ENCODE results near the gene KATNAL2.
A peak's percentile ranks its signal among the peaks of the same experiment; 100 is the strongest.

Gene KATNAL2

DNA sequence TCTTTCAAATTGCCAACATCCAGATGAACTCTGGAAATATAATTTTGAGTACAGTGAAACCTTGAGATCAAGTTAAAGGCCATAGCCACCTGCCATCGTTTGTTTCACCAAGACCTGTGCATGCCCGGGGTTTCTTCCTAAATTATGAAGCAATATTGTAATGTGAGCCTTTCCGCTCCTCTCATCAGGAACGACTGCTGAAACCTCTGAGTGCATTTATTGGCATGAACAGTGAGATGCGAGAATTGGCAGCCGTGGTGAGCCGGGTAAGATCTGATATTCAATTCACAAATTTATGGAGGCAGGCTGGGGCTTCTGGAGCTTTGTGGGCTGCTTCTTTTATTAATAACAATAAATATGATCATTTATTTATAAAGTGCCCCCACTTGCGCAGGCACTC is 145.7 kb downstream of the KATNAL2 start:
- Histone ChIP-seq H3K79me1 (ENCODE audit: low read depth, low read length) (no peaks in the 10 kb centered on the region), H3K4me2 (ENCODE audit: insufficient read depth, low read length, poor library complexity, severe bottlenecking) (no peak overlapping the region), H3K4me3 (ENCODE audit: low read length in 2 of 2) (no peak overlapping the region), H2AK5ac (ENCODE audit: low read depth, low read length) (no peak overlapping the region), H3K4me1 (ENCODE audit: control insufficient read depth in 2 of 2, insufficient read depth in 1 of 2, low read depth in 1 of 2, low read length in 2 of 2) (no peaks in the 10 kb centered on the region), H4K8ac (ENCODE audit: low read depth, low read length) (no peak overlapping the region), H3K36me3 (replicated peaks in 1 of 2; ENCODE audit: control insufficient read depth in 2 of 2, insufficient read depth in 2 of 2, low read length in 2 of 2) (no peaks in the 10 kb centered on the region), H2BK120ac (ENCODE audit: low read depth, low read length) (no peak overlapping the region), H3K27me3 (ENCODE audit: control insufficient read depth in 3 of 3, insufficient read depth in 3 of 3, low read depth in 1 of 3, low read length in 3 of 3) (peaks cover 0 to 15% (median 0%) of the 10 kb centered on the region in 3 experiments), H3K14ac (ENCODE audit: low read length) (no peak overlapping the region), H2BK5ac (ENCODE audit: low read length) (no peak overlapping the region), H3K23ac (ENCODE audit: low read depth, low read length, poor library complexity) (no peak overlapping the region), H3K9ac (ENCODE audit: low read depth, low read length, poor library complexity) (no peak overlapping the region), H3K4ac (ENCODE audit: low read length) (no peak overlapping the region), H3K9me3 (replicated peaks in 1 of 2; ENCODE audit: control insufficient read depth in 2 of 2, insufficient read depth in 1 of 2, low read depth in 1 of 2, low read length in 2 of 2) (no peaks in the 10 kb centered on the region), H2BK12ac (ENCODE audit: low read length) (no peak overlapping the region), H3K27ac (replicated peaks; ENCODE audit: low read length) (no peak overlapping the region), H2BK15ac (ENCODE audit: low read length) (no peak overlapping the region), H4K91ac (ENCODE audit: low read depth, low read length, poor library complexity) (no peak overlapping the region), H2AFZ (ENCODE audit: low read length) (no peak overlapping the region), H3K18ac (ENCODE audit: low read length) (no peak overlapping the region)
- no CpG with 5 or more reads among the region's 8 CpGs for WGBS, 2 donors (ENCODE audit: extremely low coverage in 2 of 2, insufficient read length in 2 of 2, insufficient replicate concordance in 1 of 2)
- DNase-seq (ENCODE audit: low spot score) = no peak

DNA sequence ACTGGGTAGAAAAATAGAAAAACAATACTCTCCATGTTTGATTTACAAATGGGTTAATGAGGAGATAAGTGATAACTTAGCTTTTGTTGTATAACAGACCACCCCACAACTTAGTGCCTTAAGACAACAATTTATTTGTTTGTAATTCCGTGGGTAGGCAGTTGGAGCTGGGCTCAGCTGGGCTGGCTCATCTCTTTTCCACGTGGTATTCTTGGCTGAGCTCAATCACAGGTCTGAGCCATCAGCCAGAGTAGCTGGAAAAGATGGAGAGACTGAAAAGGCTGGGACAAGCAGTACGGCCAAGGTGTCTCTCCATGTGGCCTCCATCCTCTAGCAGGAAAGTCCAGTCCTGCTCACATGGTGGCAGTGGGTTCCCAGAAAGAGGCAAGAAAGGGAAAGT is 150.2 kb downstream of the KATNAL2 start:
- H2BK120ac ChIP-seq (ENCODE audit: low read depth, low read length) = no peak overlapping the region
- no peak for DNase-seq (ENCODE audit: low spot score)
- H3K14ac ChIP-seq (ENCODE audit: low read length) = no peak overlapping the region
- no peak overlapping the region for H2BK5ac ChIP-seq (ENCODE audit: low read length)
- no peak overlapping the region for H3K23ac ChIP-seq (ENCODE audit: low read depth, low read length, poor library complexity)
- no peaks in the 10 kb centered on the region for H3K9me3 ChIP-seq (replicated peaks in 1 of 2; ENCODE audit: control insufficient read depth in 2 of 2, insufficient read depth in 1 of 2, low read depth in 1 of 2, low read length in 2 of 2)
- no peak overlapping the region for H2AK5ac ChIP-seq (ENCODE audit: low read depth, low read length)
- no peak overlapping the region for H3K27ac ChIP-seq (replicated peaks; ENCODE audit: low read length)
- no peak overlapping the region for H3K4me3 ChIP-seq (ENCODE audit: low read length in 2 of 2)
- H2AFZ ChIP-seq (ENCODE audit: low read length) = no peak overlapping the region
- H2BK15ac ChIP-seq (ENCODE audit: low read length) = no peak overlapping the region
- no peak overlapping the region for H3K4ac ChIP-seq (ENCODE audit: low read length)
- peaks cover 0 to 51% (median 0%) of the 10 kb centered on the region in 3 experiments for H3K27me3 ChIP-seq (ENCODE audit: control insufficient read depth in 3 of 3, insufficient read depth in 3 of 3, low read depth in 1 of 3, low read length in 3 of 3)
- no peaks in the 10 kb centered on the region for H3K4me1 ChIP-seq (ENCODE audit: control insufficient read depth in 2 of 2, insufficient read depth in 1 of 2, low read depth in 1 of 2, low read length in 2 of 2)
- H3K4me2 ChIP-seq (ENCODE audit: insufficient read depth, low read length, poor library complexity, severe bottlenecking) = no peak overlapping the region
- no peak overlapping the region for H3K18ac ChIP-seq (ENCODE audit: low read length)
- H3K9ac ChIP-seq (ENCODE audit: low read depth, low read length, poor library complexity) = no peak overlapping the region
- H4K8ac ChIP-seq (ENCODE audit: low read depth, low read length) = no peak overlapping the region
- no CpG with 5 or more reads among the region's 3 CpGs for WGBS, 2 donors (ENCODE audit: extremely low coverage in 2 of 2, insufficient read length in 2 of 2, insufficient replicate concordance in 1 of 2)
- H4K91ac ChIP-seq (ENCODE audit: low read depth, low read length, poor library complexity) = no peak overlapping the region
- H3K79me1 ChIP-seq (ENCODE audit: low read depth, low read length) = no peaks in the 10 kb centered on the region
- no peak overlapping the region for H2BK12ac ChIP-seq (ENCODE audit: low read length)
- H3K36me3 ChIP-seq (replicated peaks in 1 of 2; ENCODE audit: control insufficient read depth in 2 of 2, insufficient read depth in 2 of 2, low read length in 2 of 2) = no peaks in the 10 kb centered on the region

DNA sequence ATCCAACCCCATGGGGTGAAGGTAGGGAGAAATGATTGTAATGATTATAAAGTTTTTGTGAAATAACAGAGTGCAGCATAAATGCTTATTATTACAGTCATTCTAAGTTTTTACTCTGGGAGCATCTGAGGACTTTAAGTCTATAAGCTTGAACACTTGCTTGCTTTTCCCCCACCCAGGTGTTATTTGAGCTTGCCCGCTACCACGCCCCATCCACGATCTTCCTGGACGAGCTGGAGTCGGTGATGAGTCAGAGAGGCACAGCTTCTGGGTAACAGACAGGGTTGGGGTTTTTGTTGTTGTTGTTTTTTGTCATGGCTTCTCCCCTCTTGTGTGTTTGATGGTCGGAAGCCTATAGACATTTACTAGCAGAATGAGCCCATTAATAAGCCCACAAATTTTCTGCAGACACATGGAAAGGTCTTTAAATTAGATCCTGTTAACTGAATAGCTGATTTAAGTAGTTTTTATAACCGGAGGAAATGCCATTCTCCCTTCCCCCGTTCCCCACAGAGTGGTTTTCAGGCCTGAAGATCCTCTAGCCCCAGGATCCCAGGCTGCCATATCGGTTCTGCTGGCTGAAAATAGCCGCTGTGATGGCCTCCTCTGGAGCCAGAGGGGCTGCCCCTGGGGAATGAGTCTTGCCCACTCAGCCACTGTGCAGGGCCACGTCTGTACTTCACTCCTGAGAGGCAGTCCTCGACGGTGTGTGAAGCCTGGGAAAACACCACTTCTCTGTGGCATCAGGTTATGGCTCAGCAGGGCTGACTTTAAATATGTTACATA is 157.9 kb downstream of the KATNAL2 start:
- Histone ChIP-seq H3K18ac (ENCODE audit: low read length) (peak overlapping the region; percentile 76), H3K9ac (ENCODE audit: low read depth, low read length, poor library complexity) (no peak overlapping the region), H3K27ac (replicated peaks; ENCODE audit: low read length) (no peak overlapping the region), H3K4ac (ENCODE audit: low read length) (no peak overlapping the region), H4K8ac (ENCODE audit: low read depth, low read length) (no peak overlapping the region), H3K23ac (ENCODE audit: low read depth, low read length, poor library complexity) (no peak overlapping the region), H4K91ac (ENCODE audit: low read depth, low read length, poor library complexity) (no peak overlapping the region), H3K27me3 (ENCODE audit: control insufficient read depth in 3 of 3, insufficient read depth in 3 of 3, low read depth in 1 of 3, low read length in 3 of 3) (peaks cover 0 to 80% (median 0%) of the 10 kb centered on the region in 3 experiments), H3K79me1 (ENCODE audit: low read depth, low read length) (no peaks in the 10 kb centered on the region), H2AK5ac (ENCODE audit: low read depth, low read length) (no peak overlapping the region), H2AFZ (ENCODE audit: low read length) (no peak overlapping the region), H3K9me3 (replicated peaks in 1 of 2; ENCODE audit: control insufficient read depth in 2 of 2, insufficient read depth in 1 of 2, low read depth in 1 of 2, low read length in 2 of 2) (no peaks in the 10 kb centered on the region), H3K4me2 (ENCODE audit: insufficient read depth, low read length, poor library complexity, severe bottlenecking) (no peak overlapping the region), H3K4me1 (ENCODE audit: control insufficient read depth in 2 of 2, insufficient read depth in 1 of 2, low read depth in 1 of 2, low read length in 2 of 2) (peaks cover 8 to 12% of the 10 kb centered on the region in 2 donors), H2BK5ac (ENCODE audit: low read length) (no peak overlapping the region), H3K4me3 (ENCODE audit: low read length in 2 of 2) (no peak overlapping the region), H3K36me3 (replicated peaks in 1 of 2; ENCODE audit: control insufficient read depth in 2 of 2, insufficient read depth in 2 of 2, low read length in 2 of 2) (no peaks in the 10 kb centered on the region), H2BK12ac (ENCODE audit: low read length) (no peak overlapping the region), H2BK15ac (ENCODE audit: low read length) (no peak overlapping the region), H3K14ac (ENCODE audit: low read length) (no peak overlapping the region), H2BK120ac (ENCODE audit: low read depth, low read length) (no peak overlapping the region)
- WGBS, 2 donors (ENCODE audit: extremely low coverage in 2 of 2, insufficient read length in 2 of 2, insufficient replicate concordance in 1 of 2) = no CpG with 5 or more reads among the region's 13 CpGs
- DNase-seq (ENCODE audit: low spot score) = no peak

- Histone ChIP-seq H3K18ac (ENCODE audit: low read length) (no peak overlapping the region), H3K9me3 (replicated peaks in 1 of 2; ENCODE audit: control insufficient read depth in 2 of 2, insufficient read depth in 1 of 2, low read depth in 1 of 2, low read length in 2 of 2) (no peaks in the 10 kb centered on the region), H2BK5ac (ENCODE audit: low read length) (no peak overlapping the region), H3K23ac (ENCODE audit: low read depth, low read length, poor library complexity) (no peak overlapping the region), H2BK15ac (ENCODE audit: low read length) (no peak overlapping the region), H3K27me3 (ENCODE audit: control insufficient read depth in 3 of 3, insufficient read depth in 3 of 3, low read depth in 1 of 3, low read length in 3 of 3) (peaks cover 0 to 84% (median 0%) of the 10 kb centered on the region in 3 experiments), H2AFZ (ENCODE audit: low read length) (no peak overlapping the region), H3K4ac (ENCODE audit: low read length) (no peak overlapping the region), H3K36me3 (replicated peaks in 1 of 2; ENCODE audit: control insufficient read depth in 2 of 2, insufficient read depth in 2 of 2, low read length in 2 of 2) (peaks cover 0 to 2% of the 10 kb centered on the region in 2 donors), H3K9ac (ENCODE audit: low read depth, low read length, poor library complexity) (no peak overlapping the region), H3K27ac (replicated peaks; ENCODE audit: low read length) (no peak overlapping the region), H2AK5ac (ENCODE audit: low read depth, low read length) (no peak overlapping the region), H3K79me1 (ENCODE audit: low read depth, low read length) (no peaks in the 10 kb centered on the region), H3K14ac (ENCODE audit: low read length) (no peak overlapping the region), H3K4me2 (ENCODE audit: insufficient read depth, low read length, poor library complexity, severe bottlenecking) (no peak overlapping the region), H2BK120ac (ENCODE audit: low read depth, low read length) (no peak overlapping the region), H4K91ac (ENCODE audit: low read depth, low read length, poor library complexity) (no peak overlapping the region), H3K4me3 (ENCODE audit: low read length in 2 of 2) (no peak overlapping the region), H3K4me1 (ENCODE audit: control insufficient read depth in 2 of 2, insufficient read depth in 1 of 2, low read depth in 1 of 2, low read length in 2 of 2) (peaks cover 8 to 12% of the 10 kb centered on the region in 2 donors), H2BK12ac (ENCODE audit: low read length) (no peak overlapping the region), H4K8ac (ENCODE audit: low read depth, low read length) (no peak overlapping the region)
- DNase-seq (ENCODE audit: low spot score) = no peak
- WGBS, 2 donors (ENCODE audit: extremely low coverage in 2 of 2, insufficient read length in 2 of 2, insufficient replicate concordance in 1 of 2) = no CpG with 5 or more reads among the region's 7 CpGs
Measured at GRCh38 chr18:47077111-47077510, 159.7 kb downstream of the KATNAL2 start.

All from neuronal stem cell (in vitro differentiated cells).